ENCODE data around the gene STAM2.

GRCh38 chr2:152103271-152103670 lies 72.3 kb downstream of the STAM2 start:
- no peak for TF ChIP-seq POLR2A (IDR thresholded peaks at IDR 0.05)
- no peak for TF ChIP-seq CTCF (IDR thresholded peaks at IDR 0.05)
